HG03135 (cell line): Measurements from ENCODE around the gene VLDLR.

Experiments used
- ATAC-seq: cut with Tn5 transposase; IDR thresholded peaks from one replicate; pipeline ENCODE4 v1.9.1; 2021; ENCODE audit warnings: mild to moderate bottlenecking, moderate library complexity; ENCODE audit not compliant: unreplicated experiment

The VLDLR gene

DNA sequence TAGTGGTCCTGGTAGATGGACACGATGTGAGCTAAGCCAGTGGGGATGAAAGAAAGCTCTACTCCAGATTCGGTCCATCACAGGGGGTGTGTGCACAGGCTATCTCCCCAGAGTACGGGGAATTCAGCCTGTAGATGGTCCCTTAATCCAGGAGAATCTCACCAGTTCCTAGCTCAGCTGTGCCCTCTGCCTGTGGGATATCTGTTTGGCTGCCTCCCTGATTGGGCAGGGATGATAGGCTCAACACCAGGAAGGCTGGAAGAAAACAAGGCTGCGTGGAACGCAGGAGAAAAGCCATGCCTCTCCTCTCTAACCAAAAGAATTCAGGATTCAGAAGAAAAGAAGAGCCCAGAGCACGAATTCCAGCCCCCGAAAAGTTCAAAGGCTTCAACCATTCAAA, 40.9 kb downstream of the VLDLR start:
- ATAC-seq = no peak

- no peak for ATAC-seq
These were observed 42.0 kb downstream of the VLDLR start for GRCh38 chr9:2663461-2664173.

DNA sequence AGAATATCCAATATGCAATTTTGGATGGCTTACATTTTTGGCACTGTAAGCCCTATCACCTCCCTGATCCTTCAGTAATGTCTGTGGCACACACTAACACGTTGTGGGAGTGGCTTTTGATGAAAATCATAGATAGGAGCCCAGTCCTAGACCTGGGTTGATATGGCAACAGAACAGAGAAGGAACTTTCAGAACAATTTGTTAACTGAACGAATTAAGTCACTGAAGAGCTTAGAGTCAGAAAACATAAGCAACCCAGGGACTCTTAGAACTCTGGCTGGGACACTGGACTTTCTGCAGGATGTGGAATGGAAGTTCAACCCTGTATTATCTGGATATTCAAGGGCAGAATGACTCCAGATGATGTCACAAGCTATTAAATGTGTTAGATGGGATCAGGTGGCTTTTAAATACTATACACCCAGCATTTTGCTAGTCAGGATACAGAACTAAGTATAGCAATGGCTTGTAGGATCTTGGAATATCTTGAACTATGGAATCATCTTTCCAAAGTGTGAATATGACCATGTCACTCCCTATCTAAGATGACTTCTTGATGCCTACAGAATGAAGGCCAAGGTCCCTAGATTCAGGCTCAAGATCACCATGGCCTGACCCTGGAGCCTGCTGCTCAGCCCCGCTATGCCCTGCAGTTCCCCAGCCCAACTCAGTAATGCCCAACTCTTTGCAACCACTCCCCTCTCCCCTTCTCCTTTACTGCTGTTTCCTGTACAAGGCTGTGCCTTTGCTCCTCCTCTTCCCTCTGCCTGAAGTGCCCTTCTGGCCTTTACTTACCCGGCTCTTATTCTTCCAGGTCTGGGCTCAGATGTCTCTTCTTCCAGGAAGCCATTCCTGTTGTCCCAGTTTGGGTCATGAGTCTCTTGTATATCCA, 42.8 kb downstream of the VLDLR start:
- ATAC-seq = no peak

GRCh38 chr9:2666569-2666968, 45.0 kb downstream of the VLDLR start:
- no peak for ATAC-seq

DNA sequence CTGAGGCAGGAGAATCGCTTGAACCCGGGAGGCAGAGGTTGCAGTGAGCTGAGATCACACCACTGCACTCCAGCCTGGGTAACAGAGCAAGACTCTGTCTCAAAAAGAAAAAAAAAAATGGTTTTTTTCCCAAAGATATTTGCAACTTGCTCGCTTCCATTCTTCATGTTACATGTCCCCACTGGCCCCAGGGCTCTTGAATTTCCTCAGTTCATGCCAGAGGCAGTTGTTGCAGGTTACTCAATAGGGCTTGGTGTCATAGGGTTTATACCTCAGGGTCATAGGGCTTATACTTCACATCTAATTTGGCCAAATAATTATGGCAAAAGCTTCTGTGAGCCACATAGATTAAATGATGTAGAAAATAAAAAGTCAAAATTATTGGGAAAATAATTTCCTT, 51.6 kb downstream of the VLDLR start:
- no peak for ATAC-seq

DNA sequence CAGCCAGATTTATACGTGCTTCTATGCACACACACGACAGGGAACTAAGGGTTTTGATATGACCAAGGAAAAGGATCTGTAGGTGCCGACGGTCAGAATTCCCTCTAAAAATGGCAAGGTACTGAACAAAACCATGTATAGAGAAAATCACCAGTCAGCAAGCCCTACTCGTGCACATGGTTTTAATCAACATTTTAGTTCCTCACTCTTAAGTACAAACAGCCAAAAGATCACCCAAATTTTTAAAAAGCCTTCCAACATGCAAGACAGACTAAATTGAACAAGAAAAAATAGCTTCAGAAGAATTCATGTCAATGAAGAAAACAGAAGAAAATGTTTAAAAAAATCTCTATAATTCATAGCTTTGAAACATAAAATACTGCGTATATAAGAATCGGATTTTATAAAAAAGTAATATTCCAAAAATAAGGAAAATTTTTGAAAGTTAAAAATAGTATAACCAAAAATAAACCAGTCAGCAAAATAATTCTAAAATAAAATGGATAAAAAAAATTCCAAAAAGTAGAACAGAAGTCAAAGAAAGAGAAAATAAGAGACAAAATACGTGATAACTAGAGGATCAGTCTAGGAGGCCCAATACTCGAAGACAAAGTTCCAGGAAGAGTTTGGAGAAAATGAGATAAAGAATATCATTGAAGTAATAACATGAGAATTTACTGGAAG, 52.7 kb downstream of the VLDLR start:
- ATAC-seq = no peak

DNA sequence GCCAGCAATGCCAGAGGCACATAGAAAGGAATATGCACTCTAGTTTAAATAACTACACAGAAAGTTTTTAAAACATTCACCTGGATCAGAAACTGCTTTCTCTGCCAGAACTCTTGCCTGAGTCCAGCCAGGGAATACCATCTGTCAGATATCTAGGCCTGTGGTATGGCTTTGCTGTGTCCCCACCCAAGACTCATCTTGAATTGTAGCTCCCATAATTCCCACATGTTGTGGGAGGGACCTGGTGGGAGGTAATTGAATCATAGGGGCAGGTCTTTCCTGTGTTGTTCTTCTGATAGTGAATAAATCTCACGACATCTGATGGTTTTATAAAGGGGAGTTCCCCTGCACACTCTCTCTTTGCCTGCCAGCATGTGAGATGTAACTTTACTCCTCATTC, 54.2 kb downstream of the VLDLR start:
- ATAC-seq = no peak

GRCh38 chr9:2676466-2676865, 54.9 kb downstream of the VLDLR start:
- ATAC-seq = no peak

DNA sequence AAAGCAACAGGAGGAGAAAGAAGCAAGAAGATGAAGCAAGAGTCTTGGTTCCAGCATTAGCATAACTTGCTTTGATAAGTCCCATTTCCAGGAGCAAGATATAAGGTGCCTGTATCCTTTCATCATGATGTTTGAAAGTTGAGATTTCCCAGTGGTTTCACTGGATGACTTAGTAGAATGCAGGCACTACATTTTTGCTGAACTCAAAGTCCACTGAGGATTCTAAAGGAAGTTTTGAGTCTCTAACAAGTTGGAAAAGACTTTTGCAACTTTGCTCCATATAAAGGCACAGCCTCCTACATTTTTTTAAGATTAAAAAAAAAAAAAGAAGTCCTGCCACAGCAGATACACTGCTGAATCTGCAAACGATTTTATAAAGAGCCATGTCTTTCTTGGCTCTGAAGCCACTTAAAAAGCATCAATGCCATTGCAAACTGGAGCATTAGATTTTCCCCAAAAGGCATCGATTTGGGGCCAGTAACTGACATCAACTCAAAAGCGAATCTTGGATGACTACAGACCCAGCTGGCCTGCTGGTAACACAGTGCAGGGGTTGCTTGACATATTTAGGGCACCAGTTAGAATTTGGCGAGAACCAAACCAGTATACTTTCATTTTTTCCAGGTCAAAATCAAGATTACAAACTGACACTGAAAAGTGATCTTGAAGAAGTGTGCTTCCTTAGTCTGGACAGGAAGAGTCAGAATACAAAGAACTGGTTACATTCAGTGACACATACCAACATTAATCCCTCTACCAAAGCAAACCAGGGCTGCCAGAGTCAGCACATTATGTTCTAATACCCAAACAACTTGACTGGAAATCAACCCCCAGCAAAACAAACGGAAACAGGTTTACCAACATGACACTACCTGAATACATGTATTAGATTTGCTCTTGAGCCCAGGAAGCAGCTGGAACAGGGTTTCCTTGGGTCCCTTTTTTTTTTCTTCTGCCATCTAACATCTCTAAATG, 56.6 kb downstream of the VLDLR start:
- ATAC-seq = no peak

- ATAC-seq = no peak
These were observed 57.4 kb downstream of the VLDLR start for GRCh38 chr9:2679011-2679410.

- no peak for ATAC-seq
These were observed 60.4 kb downstream of the VLDLR start for GRCh38 chr9:2681981-2682380.

DNA sequence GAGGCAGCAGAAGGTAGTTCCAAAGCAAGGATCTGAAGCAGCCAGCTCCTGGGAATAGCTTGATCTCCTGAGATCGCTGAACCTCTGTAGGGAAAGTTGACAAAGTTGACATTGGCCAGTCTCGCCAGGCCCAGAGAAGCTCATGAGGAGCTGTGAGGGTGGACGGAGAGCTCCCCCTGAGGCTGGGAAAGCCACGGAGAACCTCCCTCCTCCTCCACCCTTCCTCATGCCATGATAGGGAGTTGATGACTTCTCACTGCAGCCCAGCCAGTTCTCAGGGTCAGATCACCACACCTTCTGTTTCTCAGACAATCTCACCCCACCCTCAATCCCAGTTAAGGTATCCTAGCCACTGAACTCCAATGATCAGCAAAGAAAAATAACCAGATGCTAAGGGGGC, 65.3 kb downstream of the VLDLR start:
- ATAC-seq = no peak

- ATAC-seq = no peak
These were observed 67.0 kb downstream of the VLDLR start for GRCh38 chr9:2688636-2689035.

- no peak for ATAC-seq
These were observed 69.6 kb downstream of the VLDLR start for GRCh38 chr9:2691212-2691611.

GRCh38 chr9:2691626-2692025, 70.0 kb downstream of the VLDLR start:
- no peak for ATAC-seq

DNA sequence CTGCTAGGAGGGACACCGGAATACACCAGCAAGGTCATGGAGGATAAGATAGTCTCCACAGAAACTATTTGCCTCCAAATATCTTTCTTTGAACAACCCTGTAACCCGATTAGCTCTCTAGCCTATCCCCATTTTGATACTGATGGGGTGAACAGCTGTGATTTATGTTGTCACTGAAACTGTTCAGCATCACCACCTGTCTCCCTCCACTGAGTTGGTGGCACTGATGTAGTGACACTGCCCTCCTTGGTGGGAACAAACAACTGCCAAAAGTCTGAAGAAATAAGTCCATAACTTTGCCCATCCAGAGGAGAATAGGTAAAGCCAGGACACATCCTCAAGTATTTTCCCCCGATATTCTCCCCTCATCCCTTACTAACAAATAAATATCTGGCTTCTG, 71.5 kb downstream of the VLDLR start:
- no peak for ATAC-seq

DNA sequence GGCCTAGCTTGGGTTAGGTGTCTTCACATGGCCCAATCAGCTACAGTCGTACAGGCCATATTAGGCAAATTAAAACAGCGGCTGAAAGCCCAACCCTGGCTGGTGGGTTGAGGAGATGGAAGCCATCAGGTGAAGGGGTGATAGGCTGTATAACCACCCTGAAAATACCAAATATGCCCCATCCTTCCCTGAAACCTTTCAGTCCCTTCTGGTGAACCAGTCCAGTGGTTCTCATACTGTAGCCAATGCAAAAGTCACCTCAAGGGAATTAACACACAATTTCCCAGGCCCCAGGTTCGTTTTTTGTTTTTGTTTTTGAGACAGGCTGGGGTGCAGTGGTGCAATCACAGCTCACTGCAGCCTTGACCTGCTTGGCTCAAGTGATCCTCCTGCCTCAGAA, 75.9 kb downstream of the VLDLR start:
- peak; percentile 76 for ATAC-seq

- ATAC-seq = no peak
These were observed 78.8 kb downstream of the VLDLR start for GRCh38 chr9:2700398-2700797.

DNA sequence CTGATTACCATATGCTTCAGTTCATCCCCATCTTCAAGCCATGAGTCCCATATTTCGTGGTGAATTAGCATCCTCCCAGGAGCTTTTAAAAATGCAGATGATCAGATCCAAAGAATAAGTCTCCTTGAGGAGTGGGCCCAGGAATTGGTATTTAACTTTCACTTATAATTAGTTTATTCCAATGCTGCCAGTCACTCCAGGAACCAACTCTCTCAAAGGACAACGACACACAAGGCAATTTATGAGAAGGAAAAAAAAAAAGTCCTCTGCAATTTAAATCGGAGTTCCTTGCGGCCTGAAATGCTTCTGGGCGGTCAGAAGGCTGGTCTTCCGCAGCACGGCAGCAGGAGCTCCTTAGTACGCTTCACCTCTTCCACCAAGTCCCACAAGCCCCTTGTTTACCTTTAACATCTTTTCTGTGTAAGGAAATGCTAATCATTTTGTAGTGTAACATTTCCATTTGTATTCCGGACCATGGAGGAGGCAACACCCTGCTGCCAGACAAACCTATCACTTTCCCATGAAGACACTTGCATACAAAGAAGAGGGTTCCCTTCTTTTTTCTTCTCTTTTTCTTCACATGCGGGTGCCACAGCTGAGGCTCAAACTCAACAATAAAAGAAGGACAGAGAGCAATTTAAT, 79.4 kb downstream of the VLDLR start:
- ATAC-seq = no peak

GRCh38 chr9:2704504-2704903, 82.9 kb downstream of the VLDLR start:
- ATAC-seq = no peak
